Measurements from ENCODE around the gene CXorf65. TPM values are rescaled to one million over a fixed set of nuclear protein-coding genes. Genes with fewer than 3 reads are reported as not detected.

Gene CXorf65
- total and polyA plus RNA-seq, 11 donors = not detected

GRCh38 chrX:71140440-71140839 lies 33.9 kb upstream of the CXorf65 start:
- TF ChIP-seq POLR2A (IDR thresholded peaks at IDR 0.05) = no peak
- no peak for TF ChIP-seq CTCF (IDR thresholded peaks at IDR 0.05)
- peaks cover 0 to 66% (median 47%) of the 10 kb centered on the region in 9 donors for H3K36me3 ChIP-seq
- 61 to 81% (median 72%) methylated on average over 5 to 6 of the region's 6 CpGs for WGBS, 4 donors

GRCh38 chrX:71131510-71131909 lies 25.0 kb upstream of the CXorf65 start:
- H3K27me3 ChIP-seq = no peaks in the 10 kb centered on the region
- no peak for DNase-seq
- H3K36me3 ChIP-seq = peaks cover 0 to 94% (median 76%) of the 10 kb centered on the region in 9 donors
- intact Hi-C loops (cut with DNase I) = loop anchor here in 1 of 10 donors (5.0 kb wide), 1 partner anchor 34 kb away; the partner anchor contains the start of gene FOXO4
- no peak for ATAC-seq
- TF ChIP-seq POLR2A (IDR thresholded peaks at IDR 0.05) (no peak), CTCF (IDR thresholded peaks at IDR 0.05) (no peak)
- no peaks in the 10 kb centered on the region for H3K9me3 ChIP-seq
- no peak overlapping the region for H3K27ac ChIP-seq
- 73 to 84% (median 82%) methylated on average over 4 of the region's 4 CpGs for WGBS, 4 donors
- no peaks in the 10 kb centered on the region for H3K4me1 ChIP-seq
- H3K4me3 ChIP-seq = no peak overlapping the region

More at GRCh38 chrX:71140440-71140839, 33.9 kb upstream of the CXorf65 start:
- no peaks in the 10 kb centered on the region for H3K27me3 ChIP-seq
- peaks cover 0 to 12% (median 0%) of the 10 kb centered on the region in 12 donors for H3K4me1 ChIP-seq
- ATAC-seq = no peak
- no peak for DNase-seq
- intact Hi-C loops (cut with DNase I) = loop anchor here in 1 of 10 donors (10.0 kb wide), 1 partner anchor 114 kb away; the partner anchor contains the start of gene ZMYM3
- no peak overlapping the region for H3K4me3 ChIP-seq
- no peaks in the 10 kb centered on the region for H3K9me3 ChIP-seq
- no peak overlapping the region for H3K27ac ChIP-seq

- Histone ChIP-seq H3K4me1 (no peaks in the 10 kb centered on the region), H3K27ac (no peak overlapping the region), H3K9me3 (no peaks in the 10 kb centered on the region), H3K27me3 (no peaks in the 10 kb centered on the region), H3K36me3 (peaks cover 0 to 92% (median 81%) of the 10 kb centered on the region in 9 donors), H3K4me3 (no peak overlapping the region)
- intact Hi-C loops (cut with DNase I) = loop anchor here in 2 of 10 donors (1.0 to 10.0 kb wide), 2 partner anchors 31 to 46 kb away; no protein-coding TSS in a partner anchor
- WGBS, 4 donors = 34 to 41% (median 37%) methylated on average over 18 of the region's 18 CpGs
- TF ChIP-seq CTCF (IDR thresholded peaks at IDR 0.05) (peak; percentile 55 to 73 (median 62)), POLR2A (IDR thresholded peaks at IDR 0.05) (no peak)
- ATAC-seq (peak in 3 of 4 donors; percentile 68 to 81 (median 74)), DNase-seq (peak; percentile 50 to 76 (median 61))
Observed at GRCh38 chrX:71128915-71129765, 22.6 kb upstream of the CXorf65 start.

- Histone ChIP-seq H3K4me1 (no peaks in the 10 kb centered on the region), H3K27me3 (no peaks in the 10 kb centered on the region), H3K36me3 (peaks cover 0 to 96% (median 84%) of the 10 kb centered on the region in 9 donors), H3K4me3 (no peak overlapping the region), H3K9me3 (no peaks in the 10 kb centered on the region), H3K27ac (no peak overlapping the region)
- ATAC-seq = no peak
- TF ChIP-seq CTCF (IDR thresholded peaks at IDR 0.05) (no peak), POLR2A (IDR thresholded peaks at IDR 0.05) (no peak)
- DNase-seq = no peak
- intact Hi-C loops (cut with DNase I) = loop anchor here in 1 of 10 donors (10.0 kb wide), 1 partner anchor 47 kb away; no protein-coding TSS in a partner anchor
- 82 to 85% (median 83%) methylated on average over 10 to 12 of the region's 12 CpGs for whole genome bisulfite sequencing, 4 donors
Observed at GRCh38 chrX:71128166-71128833, 21.8 kb upstream of the CXorf65 start.

Measured in heart left ventricle (tissue), 16 donors.